NOMO-1 treated with DMSO at 0.1 percent for 48 hours (cell line): Measurements from ENCODE around the gene COL13A1.

ENCODE experiments used
- DNase-seq: peaks from one replicate; lab custom pipeline; 2025; ENCODE audit not compliant: unreplicated experiment; lab: John Stamatoyannopoulos, UW

Gene COL13A1

DNA sequence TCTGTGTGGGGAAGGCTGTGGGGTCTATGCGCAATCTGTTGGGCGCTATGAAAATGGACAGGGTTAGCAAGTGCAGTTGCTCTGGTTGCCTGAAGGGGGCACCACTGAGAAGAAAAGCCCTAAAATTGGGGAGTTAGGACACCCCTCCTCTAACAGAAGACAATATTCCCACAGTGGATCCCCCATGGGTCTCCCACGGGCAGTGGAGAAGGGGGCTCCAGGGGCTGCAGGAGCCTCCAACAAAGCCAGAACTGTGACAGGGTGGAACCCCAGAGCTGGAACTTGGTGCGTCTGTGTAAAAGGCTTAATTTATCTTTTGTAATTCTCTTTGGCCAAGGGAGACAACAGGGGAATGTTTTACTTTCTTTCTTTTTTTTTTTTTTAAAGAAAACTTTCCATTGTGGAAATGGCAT, 12.5 kb upstream of the COL13A1 start:
- DNase-seq, result no peak

DNA sequence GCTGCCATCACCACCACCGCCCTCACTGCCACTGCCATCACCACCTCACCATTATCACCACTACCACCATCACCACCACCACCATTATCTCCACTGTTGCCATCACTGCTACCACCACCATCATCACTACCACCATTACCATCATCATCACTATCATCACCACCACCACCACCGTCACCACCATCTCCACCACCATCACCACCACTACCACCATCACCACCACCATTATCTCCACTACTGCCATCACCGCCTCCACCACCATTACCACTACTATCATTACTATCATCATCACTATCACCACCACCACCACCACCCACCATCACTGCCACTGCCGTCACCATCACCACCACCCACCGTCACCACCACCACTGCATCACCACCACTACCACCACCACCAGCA, 9.9 kb upstream of the COL13A1 start:
- DNase-seq, result no peak

DNA sequence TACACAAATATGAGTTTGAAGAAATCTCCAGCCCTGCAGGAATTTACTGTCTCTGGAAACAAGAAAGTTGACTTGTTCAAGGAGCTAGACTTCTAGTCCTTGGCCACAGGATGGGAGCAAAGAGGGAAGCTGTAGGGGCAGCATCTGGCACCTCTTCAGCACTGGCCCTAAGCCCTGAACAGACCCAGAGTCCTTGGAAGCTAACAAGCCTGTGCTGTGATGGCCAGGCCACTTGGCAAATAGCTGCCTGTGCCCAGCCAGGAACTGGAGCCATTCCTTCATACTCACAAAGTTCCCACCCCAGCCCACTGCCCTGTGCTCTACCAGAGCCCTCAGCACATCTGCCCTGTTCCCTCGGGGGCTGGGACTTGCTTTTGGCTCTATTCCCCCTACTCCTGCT, 9.4 kb upstream of the COL13A1 start:
- DNase-seq, result no peak

- DNase-seq, result no peak
Observed at GRCh38 chr10:69794673-69795072, 7.0 kb upstream of the COL13A1 start.

GRCh38 chr10:69795242-69795934, 6.3 kb upstream of the COL13A1 start:
- no peak for DNase-seq

GRCh38 chr10:69797959-69798358, 3.7 kb upstream of the COL13A1 start:
- DNase-seq, result no peak

DNA sequence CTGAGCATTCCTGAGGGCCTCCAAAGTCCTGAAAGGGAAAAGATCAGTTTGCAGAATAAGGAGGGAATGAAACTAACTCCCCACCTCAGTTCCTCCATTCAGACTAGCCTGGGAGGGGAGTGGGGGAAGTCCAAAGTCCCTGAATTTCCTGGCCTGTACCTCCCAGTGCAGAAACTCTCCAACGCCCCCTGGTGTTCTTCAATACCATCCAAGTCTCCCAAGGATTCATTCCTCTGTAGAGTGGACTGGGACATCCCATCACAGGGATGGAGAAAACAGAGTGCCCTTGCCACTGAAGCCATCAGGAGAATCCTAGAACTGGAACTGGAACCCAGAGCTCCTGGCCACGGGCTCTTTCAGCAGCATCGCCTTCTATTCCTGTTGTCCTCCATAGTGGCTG, 1.6 kb upstream of the COL13A1 start:
- DNase-seq, result peak; percentile 27

DNA sequence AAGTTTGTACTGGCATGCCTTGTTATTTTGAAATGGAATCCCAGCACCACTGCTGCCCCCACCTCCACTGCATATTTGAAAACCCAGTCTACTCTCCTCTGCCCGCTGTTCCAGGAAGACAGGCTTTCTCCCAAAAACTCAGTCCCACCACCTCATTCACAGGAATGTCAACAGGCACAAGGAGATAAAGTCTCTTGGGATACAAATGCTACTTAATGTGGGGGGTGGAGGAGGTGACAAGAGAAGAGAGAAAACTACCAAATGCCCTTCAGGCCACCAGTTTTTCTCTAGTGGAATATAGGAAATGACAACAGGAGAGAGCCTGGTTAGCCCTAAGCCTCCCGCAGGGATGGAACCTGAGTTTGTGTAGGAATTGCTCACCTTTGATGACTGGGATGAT, 1.0 kb upstream of the COL13A1 start:
- no peak for DNase-seq

DNA sequence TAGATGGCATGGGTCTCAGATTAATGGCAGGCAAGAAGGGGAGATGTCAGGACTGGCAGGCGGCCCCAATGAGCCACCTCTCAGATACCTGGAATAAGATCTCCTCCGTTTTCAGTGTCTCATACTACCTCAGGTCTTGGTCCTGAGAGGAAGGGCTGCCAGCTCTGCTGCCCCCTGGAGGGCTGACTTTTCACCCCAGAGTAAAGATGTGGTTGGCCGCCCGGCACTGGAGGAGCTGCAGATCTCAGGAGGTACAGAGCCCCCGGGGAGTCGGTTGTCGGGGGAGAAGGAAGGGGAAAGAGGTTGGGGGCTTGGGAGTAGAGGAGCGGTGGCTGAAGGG, 642 bp upstream of the COL13A1 start:
- peak; percentile 14 for DNase-seq

GRCh38 chr10:69802424-69803161, 887 bp downstream of the COL13A1 start:
- DNase-seq, result no peak

DNA sequence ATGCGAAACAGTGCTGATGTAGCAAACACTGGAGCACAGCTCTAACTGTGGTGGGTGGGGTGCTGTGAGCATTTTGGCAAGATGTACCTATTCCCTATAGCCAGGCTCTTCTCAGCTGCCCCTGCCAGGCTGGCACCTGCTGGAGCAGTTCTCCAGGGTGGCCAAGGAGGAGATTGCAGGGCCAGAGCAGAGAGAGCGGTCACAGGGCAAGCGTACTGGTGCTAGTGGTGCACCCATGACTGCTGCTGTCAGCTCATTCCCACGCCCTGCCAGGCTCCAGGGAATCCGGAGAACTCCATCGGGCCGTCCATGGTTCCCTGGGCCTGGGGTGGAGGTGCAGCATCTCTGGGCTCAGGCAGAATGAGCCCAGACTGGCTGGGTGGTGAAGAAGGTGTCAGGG, 2.1 kb downstream of the COL13A1 start:
- no peak for DNase-seq

- DNase-seq, result no peak
Observed at GRCh38 chr10:69804775-69805174, 3.1 kb downstream of the COL13A1 start.

DNA sequence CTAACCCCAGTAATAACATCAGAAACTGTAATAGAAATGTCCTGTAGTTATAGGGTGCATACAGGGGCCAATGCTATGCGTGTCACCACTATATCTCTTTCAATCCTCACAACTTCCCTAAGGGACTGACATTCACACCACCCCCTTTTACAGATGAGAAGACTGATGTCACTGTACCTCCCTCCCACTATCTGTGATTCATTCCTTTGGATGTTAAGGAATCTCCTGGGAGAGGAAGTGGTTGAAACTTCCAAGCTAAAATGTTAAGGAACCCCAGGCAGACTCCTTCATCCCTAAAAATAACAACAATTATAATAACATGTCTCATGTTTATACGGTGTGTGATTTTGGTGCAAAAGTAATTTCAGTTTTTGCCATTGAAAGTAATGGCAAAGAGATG, 5.4 kb downstream of the COL13A1 start:
- DNase-seq, result no peak

GRCh38 chr10:69807696-69808095, 6.0 kb downstream of the COL13A1 start:
- DNase-seq, result no peak

DNA sequence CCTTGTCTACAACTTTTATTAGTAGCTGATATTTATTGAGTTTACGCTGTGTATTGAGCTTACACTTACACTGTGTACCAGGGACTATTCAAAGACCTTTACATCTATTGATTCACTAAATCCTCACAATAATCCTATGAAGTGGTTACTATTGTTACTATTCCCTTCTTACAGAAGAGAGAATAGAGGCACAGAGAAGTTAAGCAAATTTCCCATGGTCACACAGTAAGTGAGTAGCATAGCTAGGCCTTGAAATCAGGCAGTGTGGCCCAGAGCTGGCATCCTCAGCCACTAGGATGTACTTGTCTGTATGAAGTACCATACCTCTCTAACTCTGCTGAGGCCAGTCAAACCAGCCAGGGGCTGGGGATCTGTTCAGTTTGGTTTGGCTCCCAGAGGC, 7.6 kb downstream of the COL13A1 start:
- no peak for DNase-seq

DNA sequence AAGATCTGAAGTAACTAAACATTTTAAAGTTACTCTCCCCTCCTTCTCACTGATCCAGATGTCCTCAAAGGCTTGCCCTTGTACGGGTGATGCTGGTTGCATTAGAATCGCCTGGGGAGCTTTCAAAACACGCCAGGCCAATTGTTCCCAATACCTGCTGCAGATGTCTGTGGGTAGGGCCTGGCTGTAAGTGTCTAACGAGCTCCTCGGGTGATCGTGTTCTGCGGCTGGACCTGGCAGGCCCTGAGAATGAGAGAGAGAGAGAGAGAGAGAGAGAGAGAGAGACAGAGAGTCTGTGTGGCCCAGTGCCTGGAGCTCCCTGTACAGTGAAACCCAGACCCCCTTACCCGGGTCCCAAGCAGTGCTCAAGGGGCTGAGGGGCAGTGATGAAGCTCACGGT, 8.4 kb downstream of the COL13A1 start:
- no peak for DNase-seq

DNA sequence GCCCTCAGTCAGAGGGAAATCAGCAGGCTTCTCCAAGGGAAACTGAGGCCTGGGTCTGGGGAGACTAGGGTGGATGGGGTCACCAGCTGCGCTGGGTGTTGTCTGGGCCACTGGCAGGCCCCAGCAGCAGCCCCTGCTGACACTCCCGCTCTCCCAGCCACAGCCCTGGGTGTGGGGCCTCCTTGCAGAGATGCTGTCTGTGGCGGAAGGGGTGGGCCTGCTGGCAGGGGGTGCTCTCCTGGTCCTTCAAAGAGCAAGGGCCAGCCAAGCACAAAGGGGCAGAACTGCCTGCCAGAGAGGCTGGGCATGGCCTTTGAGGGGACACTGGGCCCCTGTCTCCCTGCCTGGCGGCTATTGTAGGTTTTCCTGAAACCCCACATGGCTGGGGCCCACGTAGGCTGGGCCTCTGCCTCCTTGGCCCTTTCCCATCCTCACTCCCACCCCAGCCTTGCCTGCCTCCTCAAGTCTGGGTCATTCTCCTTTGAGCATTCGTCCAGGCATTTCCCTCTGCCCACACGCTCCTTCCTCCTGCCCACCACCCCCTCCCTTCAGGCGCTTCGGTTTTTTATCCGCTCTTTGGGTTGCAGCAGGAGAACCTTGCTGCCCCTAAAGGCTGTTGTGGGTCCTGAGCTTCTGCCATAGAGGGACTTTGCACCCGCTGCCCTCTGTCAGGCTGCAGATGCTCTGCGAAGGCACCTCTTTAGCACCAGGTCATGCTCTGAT, 9.1 kb downstream of the COL13A1 start:
- DNase-seq, result no peak

- no peak for DNase-seq
Observed at GRCh38 chr10:69813632-69814031, 11.9 kb downstream of the COL13A1 start.

DNA sequence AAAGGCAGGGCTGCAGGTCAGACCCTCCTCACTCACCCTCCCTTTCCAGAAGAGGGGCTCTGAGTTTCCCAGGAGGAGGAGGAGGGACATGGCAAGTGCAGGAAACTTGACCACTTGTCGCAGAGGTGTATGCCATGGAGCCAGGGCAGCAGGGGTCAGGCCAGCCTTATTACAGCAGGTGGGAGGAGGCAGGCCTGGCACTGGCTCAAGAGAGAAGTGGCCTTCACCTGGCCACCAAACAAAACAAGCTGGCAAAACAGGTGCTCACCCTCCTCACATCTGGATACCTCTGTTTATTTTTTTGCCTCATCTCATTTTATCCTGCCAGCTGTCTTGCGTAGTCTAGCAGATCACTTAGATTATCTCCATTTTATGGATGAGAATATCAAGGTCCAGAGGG, 12.5 kb downstream of the COL13A1 start:
- no peak for DNase-seq

DNA sequence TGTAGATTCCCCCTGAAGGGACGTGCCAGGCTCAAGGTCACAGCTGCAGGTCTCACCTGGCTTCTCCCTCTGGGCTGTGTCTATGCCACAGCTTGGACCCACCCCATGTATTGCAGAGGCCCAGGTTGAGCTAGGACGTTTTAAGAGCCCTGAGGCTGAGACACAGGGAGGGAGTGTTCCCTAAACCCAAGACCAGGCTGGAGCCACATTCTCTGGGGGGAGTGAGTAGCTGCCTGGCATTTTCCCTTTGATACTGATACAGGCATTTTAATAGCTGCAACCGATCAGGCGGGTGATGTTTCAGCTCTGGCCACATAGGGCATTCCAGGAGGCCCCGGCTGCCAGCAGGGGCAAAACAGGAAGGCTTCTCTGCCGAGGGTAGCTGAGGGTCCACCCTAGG, 13.4 kb downstream of the COL13A1 start:
- DNase-seq, result no peak

DNA sequence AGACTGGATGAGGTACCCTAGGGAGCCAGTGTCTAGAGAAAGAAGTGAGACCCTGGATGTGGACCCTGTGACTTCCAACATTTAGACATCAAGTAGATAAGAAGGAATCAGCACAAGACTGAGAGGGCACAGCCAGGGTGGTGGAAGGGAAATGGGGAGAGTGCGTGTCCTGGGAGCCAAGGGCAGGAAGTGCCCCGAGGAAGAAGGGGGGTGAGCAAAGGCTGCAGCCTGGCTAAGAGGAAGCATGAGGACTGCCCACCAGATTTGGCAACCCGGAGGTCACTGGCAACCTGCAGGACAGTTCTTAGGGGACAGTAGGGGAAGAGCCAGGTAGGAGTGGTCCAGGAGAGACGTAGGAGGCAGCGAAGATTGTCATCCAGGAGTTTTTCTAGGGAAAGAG, 14.8 kb downstream of the COL13A1 start:
- peak; percentile 11 for DNase-seq

GRCh38 chr10:69817078-69817581, 15.4 kb downstream of the COL13A1 start:
- DNase-seq, result peak; percentile 66
